Measurements from ENCODE around the gene FRAT1. TPM values are rescaled to one million over a fixed set of nuclear protein-coding genes. Genes with fewer than 3 reads are reported as not detected.

The FRAT1 gene
- total and polyA plus RNA-seq, 2 of the 4 experiments (the other 2 are of a cell fraction): 0.54 to 0.89 TPM

DNA sequence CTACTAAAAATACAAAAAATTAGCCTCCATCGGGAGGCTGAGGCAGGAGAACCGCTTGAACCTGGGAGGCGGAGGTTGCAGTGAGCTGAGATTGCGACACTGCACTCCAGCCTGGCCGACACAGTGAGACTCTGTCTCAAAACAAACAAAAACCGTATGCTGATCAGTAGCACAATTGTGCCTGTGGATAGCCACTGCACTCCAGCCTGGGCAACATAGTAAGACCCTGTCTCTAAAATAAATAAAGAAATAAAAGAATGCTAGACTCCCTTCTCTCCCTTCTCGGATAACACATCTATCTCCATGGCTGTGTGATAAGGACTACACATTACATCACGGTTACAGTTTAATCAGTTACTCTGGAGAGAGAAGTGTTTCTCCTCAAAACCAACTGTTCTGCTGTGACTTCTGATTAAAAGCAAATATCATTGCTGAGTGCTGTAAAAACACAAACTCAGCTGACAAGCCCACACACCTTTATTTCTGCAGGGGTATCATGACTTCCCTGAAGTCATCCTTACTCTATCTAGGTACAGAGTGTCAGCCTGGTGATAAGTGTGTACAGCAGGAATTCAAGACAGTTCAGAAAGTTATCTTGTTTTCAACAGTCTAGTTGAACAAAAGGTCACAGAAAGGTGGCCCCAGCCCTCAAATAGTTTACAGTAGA lies 21.4 kb upstream of the FRAT1 start:
- ChIA-PET CTCF (no interaction called here), POLR2A (ENCODE audit: unreplicated experiment) (no interaction called here)
- Histone ChIP-seq H3K9me1 (ENCODE audit: insufficient read depth, low read length) (no peaks in the 10 kb centered on the region), H4K5ac (ENCODE audit: low read depth, low read length) (no peak overlapping the region), H3K9me3 (ENCODE audit: control insufficient read depth, insufficient read depth, low read length) (no peaks in the 10 kb centered on the region), H2AK9ac (replicated peaks; ENCODE audit: low read depth, low read length, poor library complexity) (no peak overlapping the region), H3K27me3 (ENCODE audit: control insufficient read depth, insufficient read depth, low read length) (no peaks in the 10 kb centered on the region; the same call in 1 of the 2 replicates), H2BK5ac (ENCODE audit: low read depth, low read length, poor library complexity, severe bottlenecking) (no peak overlapping the region), H3K27ac (ENCODE audit: insufficient read depth, low read length) (no peak overlapping the region), H3K4me3 (ENCODE audit: insufficient read depth, low read depth, low read length) (no peak overlapping the region), H2BK20ac (ENCODE audit: low read depth, low read length) (no peak overlapping the region), H3K36me3 (ENCODE audit: control insufficient read depth, insufficient read depth, low read length) (no peaks in the 10 kb centered on the region), H4K8ac (ENCODE audit: low read depth in 2 of 2, low read length in 2 of 2) (no peak overlapping the region), H3K9ac (ENCODE audit: low read depth, low read length) (no peak overlapping the region), H3K4me1 (ENCODE audit: control insufficient read depth, insufficient read depth, low read length) (no peaks in the 10 kb centered on the region), H2AK5ac (ENCODE audit: low read depth, low read length) (no peak overlapping the region), H3K4me2 (ENCODE audit: low read depth, low read length) (no peak overlapping the region), H2BK15ac (ENCODE audit: low read depth, low read length) (no peak overlapping the region), H3K4ac (ENCODE audit: low read depth, low read length) (no peak overlapping the region), H2BK120ac (ENCODE audit: low read depth, low read length) (no peak overlapping the region), H3K14ac (replicated peaks; ENCODE audit: low read depth, low read length) (0 out of 2 replicates have a peak overlapping the region, but pooled peaks have one; percentile 44), H3K56ac (ENCODE audit: extremely low read depth, insufficient read depth, low read length) (no peak overlapping the region), H3K18ac (ENCODE audit: low read depth, low read length) (no peak overlapping the region), H2AFZ (replicated peaks; ENCODE audit: low read length, poor library complexity) (no peak overlapping the region), H4K20me1 (ENCODE audit: insufficient read depth, low read length) (no peaks in the 10 kb centered on the region), H4K91ac (ENCODE audit: insufficient read depth, low read depth, low read length) (no peak overlapping the region), H3K79me1 (ENCODE audit: low read depth in 1 of 2, low read length in 2 of 2) (no peaks in the 10 kb centered on the region), H3K23ac (ENCODE audit: low read depth, low read length) (peak overlapping the region; percentile 73; the same call in 1 of the 2 replicates)
- dilution Hi-C loops (cut with HindIII; ENCODE audit: low sequenced_read_pairs, unreplicated experiment): no loop called here
- TF ChIP-seq CEBPB (IDR thresholded peaks at IDR 0.05; ENCODE audit: low read depth, low read length): peak; percentile 43; the same call in 1 of the 2 replicates
- no peak for TF ChIP-seq RFX5 (IDR thresholded peaks at IDR 0.05; ENCODE audit: low read depth, low read length)
- no TSS peak for BruUV-seq (replicated peaks)
- in situ Hi-C loops (cut with MboI; ENCODE audit: low sequenced_read_pairs): no loop called here
- 68% methylated on average over 4 of the region's 8 CpGs; no CpG with 5 or more reads in 1 of the 2 experiments for WGBS, 2 experiments (ENCODE audit: extremely low coverage in 2 of 2, insufficient read length in 1 of 2)
- intact Hi-C loops (cut with micrococcal nuclease): no loop called here
- DNase-seq (no peak), ATAC-seq (ENCODE audit: low read depth) (peak; percentile 61)

Data from IMR-90 (cell line).